Measurements from ENCODE around the gene SLC66A2.

The SLC66A2 gene

DNA sequence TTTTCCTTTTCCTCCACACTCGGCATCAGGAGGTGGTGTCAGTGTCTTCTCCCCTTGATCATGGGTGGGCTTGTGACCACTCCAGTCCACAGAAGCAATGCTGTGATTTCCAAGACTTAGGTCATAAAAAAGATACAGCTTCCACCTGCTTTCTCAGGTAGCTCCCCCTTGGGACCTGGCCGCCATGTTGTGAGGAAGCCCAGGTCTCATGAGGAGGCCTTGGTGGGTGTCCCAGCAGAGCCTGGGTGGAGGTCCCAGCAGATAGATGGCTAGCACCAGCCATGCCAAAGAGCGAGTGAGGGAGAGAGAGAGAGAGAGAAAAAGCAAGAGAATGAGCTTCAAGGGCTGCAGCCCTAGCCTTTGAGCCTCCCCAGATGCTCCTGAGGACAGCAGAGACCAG, 16.0 kb downstream of the SLC66A2 start:
- peak; percentile 22 for DNase-seq

GRCh38 chr18:79935098-79935480, 16.4 kb downstream of the SLC66A2 start:
- DNase-seq, result peak; percentile 22

- peak; percentile 56 for DNase-seq
Measured at GRCh38 chr18:79934311-79935097, 16.9 kb downstream of the SLC66A2 start.

GRCh38 chr18:79933765-79934164, 17.7 kb downstream of the SLC66A2 start:
- DNase-seq, result peak; percentile 71

DNA sequence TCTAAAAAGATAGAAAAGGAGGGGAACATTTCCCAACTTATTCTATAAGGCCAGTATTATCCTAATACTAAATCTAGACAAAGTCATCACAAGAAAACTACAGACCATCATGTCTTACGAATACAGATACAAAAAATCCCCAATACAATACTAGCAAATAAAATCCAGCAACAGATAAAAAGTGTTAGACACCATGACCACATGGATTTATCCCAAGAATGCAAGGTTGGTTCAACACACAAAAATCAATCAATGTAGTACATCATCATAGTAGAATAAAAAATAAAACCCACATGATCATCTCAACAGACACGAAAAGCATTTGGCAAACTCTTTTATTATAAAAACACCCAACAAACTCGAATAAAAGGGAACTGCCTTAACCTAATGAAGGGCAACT, 18.5 kb downstream of the SLC66A2 start:
- DNase-seq, result no peak

- DNase-seq, result peak; percentile 19
Measured at GRCh38 chr18:79931475-79931874, 20.0 kb downstream of the SLC66A2 start.

DNA sequence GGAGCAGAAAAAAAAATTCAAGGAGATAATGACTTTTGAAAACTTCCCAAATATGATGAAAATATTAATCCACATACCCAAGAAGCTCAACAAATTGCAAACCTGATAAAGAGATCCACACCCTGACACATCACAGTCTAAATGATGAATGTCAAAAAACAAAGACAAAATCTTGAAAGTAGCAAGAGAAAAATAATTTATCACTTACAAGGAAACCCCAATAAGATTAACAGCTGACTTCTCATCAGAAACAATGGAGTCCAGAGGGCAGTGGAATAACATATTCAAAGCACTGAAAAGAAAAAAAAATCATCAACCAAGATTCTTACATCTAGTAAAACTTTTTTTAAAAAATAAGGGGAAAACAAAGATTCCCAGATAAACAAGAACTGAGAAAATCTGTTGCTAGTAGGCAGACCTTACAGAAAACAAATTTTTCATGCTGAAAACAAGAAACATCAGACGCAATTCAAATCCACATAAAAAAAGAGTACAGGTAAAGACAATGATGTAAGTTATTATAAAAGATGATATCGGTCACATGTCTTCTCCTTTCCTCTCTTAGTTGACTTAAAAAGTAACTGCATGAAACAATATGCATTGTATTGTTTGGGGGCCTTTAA, 21.3 kb downstream of the SLC66A2 start:
- DNase-seq, result no peak

DNA sequence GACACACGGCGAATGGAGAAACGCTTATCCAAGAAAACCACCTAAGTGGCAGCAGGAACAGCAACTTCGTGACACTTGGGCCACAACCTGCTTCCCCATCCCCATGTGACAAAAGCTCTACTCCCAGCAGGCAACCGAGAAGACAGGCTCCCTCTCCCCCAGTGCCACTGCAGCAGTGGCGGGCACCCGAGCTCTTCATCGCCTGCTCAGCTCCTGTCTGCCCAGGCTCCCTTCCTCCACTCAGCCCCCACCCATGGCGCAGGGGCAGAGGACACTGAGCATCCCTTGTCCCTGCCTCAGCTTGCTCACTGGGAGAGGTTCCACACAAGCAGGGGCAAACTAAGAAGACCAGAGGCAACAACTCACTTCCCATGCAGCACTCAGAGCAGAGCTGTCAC, 22.9 kb downstream of the SLC66A2 start:
- peak; percentile 20 for DNase-seq

DNA sequence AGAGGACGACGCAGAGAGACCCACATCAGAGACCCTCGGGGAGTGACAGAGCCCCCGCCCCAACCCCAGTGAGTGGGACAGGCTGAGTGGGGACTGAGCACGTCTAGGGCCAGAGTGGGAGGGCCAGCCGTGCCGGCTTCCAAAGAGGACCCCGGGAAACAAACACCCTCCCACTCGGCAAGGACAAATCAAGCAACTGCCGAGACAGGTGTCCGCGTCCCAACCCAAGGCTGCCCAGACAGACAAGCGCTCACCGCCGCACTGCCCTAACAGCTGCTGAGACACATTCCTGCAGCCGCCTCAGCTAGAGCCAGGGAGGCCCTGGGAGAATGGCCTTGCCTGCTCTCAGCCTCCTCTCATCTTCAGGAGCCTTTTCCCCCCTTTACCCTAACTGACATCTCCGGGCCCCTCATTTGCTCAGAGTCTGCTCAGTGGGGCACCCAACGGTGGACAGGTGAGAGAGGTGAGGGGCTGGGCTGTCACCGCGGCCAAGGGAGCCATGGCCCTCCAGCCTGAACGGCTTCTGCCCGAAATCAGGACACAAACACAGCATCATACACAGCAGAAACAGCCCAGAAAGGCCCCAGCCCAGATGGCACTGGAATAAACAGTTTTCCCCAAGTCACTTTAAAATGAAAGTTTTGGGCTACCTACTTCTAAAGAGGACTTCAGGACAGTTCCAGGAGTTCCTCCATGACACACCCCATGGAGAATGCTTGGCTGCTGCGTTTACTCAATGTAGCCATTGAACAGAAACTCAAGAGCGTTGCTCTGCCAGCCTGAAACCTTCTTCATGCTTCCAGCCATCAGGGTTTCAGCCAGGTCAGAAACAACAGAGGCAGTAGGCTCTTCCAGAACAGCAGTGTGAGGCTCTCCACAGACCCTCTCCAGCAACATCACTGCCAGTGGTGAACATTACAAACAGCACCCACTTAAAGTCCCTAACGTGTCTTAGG, 23.6 kb downstream of the SLC66A2 start:
- DNase-seq, result peak; percentile 46

DNA sequence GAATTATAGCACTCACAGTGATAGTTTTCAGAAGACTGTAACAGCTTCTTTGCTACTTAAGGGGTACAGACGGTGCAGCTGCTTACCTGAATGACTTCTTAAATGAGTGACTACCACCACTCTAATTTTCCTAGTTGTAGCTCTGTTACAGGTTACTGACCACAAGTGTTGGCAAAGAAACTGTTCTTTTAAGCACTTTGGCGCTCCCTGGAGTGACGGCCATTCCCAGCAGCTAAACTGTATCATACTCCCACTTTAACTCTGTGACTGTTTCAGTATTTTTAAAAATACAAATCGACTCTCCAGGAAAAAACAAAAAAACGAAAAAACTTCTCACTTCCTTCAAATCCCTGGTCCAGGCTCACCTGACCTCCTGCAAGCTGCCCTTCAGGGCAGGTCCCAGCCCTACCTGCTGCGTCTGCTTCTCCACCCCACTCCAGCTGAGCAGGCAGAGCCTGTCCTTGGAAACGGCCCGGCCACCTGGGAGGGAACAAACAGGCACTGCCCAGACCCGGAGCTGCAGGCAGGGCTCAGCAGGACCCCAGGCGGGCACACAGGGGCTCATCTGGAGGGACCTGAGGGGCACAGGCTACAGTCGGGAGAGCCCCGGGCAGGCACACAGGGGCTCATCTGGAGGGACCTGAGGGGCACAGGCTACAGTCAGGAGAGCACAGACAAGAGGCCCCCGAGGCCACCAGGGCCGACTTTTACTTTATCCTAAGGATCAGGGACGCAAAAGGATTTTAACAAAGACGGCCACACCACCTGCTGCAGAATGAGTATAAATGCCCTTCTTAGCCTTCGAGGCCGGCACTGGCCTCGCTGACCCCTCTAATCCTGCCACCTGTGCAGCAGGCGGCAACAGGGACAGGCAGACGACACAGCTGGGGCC, 24.5 kb downstream of the SLC66A2 start:
- peak; percentile 54 for DNase-seq

- peak; percentile 30 for DNase-seq
Measured at GRCh38 chr18:79926306-79926705, 25.1 kb downstream of the SLC66A2 start.

DNA sequence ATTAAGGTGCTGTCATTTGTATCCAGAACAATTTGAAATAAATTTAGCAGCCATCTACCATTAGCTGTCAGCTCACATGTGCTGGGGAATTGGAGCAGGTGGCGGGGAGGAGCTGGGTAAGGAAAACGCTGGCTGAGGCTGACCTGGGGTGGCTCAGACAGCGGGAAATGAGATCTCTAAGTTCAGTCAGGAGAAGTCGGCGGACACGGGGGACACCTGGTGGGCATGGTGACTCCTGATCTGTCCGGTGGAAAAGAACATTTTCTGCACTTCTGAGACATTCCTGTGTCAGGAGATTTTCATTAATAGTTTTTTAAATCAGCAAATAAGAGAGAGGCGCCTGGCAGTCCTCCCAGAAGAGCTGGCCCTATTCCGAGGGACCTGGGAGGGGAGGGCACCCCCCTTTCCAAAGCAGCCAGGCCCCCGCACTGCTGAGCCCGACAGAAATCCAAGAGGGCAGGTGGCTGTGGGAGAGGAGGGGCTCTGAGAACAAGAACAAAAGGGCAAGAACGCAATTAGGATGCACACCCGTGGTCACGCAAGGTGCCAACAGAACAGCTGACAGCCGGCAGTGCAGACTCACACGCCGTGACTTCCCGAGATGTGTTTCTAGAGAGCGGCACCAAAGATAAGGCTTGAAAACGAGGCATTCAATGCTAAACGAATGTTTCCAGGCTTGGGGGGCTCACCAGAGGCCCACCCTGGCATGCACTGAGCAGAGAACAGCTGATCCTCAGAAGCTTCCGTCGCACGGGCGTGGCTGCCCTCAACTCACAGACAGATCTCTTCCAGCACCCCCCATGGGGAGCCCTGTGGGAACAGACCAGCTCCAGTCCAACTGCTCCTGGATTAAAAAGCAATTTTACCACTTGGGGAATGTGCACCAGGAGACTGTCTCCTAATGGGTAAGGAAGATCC, 26.4 kb downstream of the SLC66A2 start:
- DNase-seq, result peak; percentile 29

GRCh38 chr18:79923896-79924585, 27.4 kb downstream of the SLC66A2 start:
- peak; percentile 21 for DNase-seq

DNA sequence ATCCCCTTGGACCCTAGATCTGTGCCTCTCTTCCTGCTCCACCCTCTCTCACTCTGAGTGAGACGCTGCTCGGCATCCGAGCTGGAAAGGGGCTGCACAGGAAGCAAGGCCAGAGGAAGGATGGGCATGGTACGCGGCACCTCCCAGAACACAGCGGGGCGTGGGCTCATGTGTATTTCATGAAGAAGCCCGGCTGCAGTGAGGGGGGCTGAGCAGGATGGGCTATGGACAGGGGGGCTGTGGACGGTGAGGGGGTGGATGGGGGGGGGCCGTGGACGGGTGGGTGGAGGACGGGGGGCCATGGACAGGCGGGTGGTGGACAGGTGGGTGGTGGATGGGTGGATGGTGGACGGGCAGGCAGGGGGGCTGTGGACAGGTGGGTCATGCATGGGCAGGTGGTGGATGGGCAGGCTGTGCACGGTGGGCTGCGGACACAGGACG, 28.5 kb downstream of the SLC66A2 start:
- peak; percentile 13 for DNase-seq

- DNase-seq, result peak; percentile 14
Measured at GRCh38 chr18:79921984-79922965, 29.2 kb downstream of the SLC66A2 start.

DNA sequence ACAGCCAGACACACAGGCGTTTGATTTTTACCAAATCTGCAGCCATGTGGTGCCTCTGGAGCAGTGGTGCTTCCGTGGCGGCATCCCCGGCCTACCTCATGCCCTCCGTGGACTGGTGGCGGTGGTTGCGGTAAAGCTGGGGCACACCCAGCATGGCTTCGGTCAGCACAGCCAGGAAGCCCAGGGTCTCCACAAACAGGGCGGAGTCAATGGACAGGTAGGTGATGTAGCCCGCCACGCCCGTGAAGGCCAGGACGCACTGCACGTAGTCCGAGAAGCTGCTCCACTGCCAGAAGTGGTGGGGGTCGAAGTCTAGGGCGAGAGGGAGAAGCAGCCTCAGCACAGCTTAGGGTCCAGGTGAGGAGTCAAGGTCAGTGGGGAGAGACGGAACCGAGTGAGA, 32.4 kb downstream of the SLC66A2 start:
- DNase-seq, result peak; percentile 37

GRCh38 chr18:79918615-79919011, 32.8 kb downstream of the SLC66A2 start:
- DNase-seq, result peak; percentile 37

GRCh38 chr18:79917853-79918614, 33.4 kb downstream of the SLC66A2 start:
- peak; percentile 27 for DNase-seq
